AG04450 (cell line): Measurements from ENCODE around the gene ZBTB12. TPM values are rescaled to one million over a fixed set of nuclear protein-coding genes. Genes with fewer than 3 reads are reported as not detected.

Experiments
- CTCF ChIA-PET: fragments of 300-600, 350-600 bp; formaldehyde crosslinking; extraction: SDS; loops from one replicate; lab custom pipeline; 2022; ENCODE audit warnings: antibody characterized with exemption, inconsistent platforms; lab: Charles Lee
- POLR2A ChIA-PET: fragments of 350-600 bp; formaldehyde crosslinking; extraction: SDS; loops from one replicate; lab custom pipeline; 2021; ENCODE audit warnings: antibody characterized with exemption, inconsistent platforms; lab: Yijun Ruan, JAX
- DNase-seq: peaks from one replicate; pipeline ENCODE4 v3.0.0-alpha.2; 2011; ENCODE audit warnings: low read depth, low spot score
- H3K27ac ChIP-seq: one replicate; pipeline ENCODE4 v1.5.1; 2012; ENCODE audit warnings: low read depth, low read length, control low read depth
- H3K27me3 ChIP-seq: one replicate; pipeline ENCODE4 v1.6.0; 2012; ENCODE audit warnings: low read length; ENCODE audit not compliant: control insufficient read depth, insufficient read depth
- H3K4me3 ChIP-seq: 2 replicates; pipeline ENCODE4 v1.5.1; 2011; ENCODE audit warnings: mild to moderate bottlenecking, low read depth, low read length, control low read depth
- H3K9me3 ChIP-seq: 2 replicates; pipeline ENCODE4 v1.5.1; 2012; ENCODE audit warnings: low read length; ENCODE audit not compliant: control insufficient read depth, insufficient read depth
- polyA plus RNA-seq: library from polyadenylated mRNA; depleted of rRNA; stranded (reverse); fragments of >200 nt; gene quantifications from 2 replicates; pipeline ENCODE4 v1.2.3, GENCODE V29; 2011
- TF ChIP-seq, protein P1 (sequence below): IDR thresholded peaks from 2 replicates; pipeline ENCODE4 v1.5.1; 2011; ENCODE audit warnings: low read depth, low read length, control low read depth, inconsistent platforms

ZBTB12 gene
- polyA plus RNA-seq, 1 experiment, result 2.4 TPM

GRCh38 chr6:31899882-31900722 is 1.8 kb downstream of the ZBTB12 start:
- ChIA-PET CTCF (no interaction called here), POLR2A (no interaction called here)
- Histone ChIP-seq H3K9me3 (no peaks in the 10 kb centered on the region; the same call in 1 of the 2 replicates), H3K27ac (no peak overlapping the region), H3K4me3 (no peak overlapping the region), H3K27me3 (no peaks in the 10 kb centered on the region)
- TF ChIP-seq, protein P1, sequence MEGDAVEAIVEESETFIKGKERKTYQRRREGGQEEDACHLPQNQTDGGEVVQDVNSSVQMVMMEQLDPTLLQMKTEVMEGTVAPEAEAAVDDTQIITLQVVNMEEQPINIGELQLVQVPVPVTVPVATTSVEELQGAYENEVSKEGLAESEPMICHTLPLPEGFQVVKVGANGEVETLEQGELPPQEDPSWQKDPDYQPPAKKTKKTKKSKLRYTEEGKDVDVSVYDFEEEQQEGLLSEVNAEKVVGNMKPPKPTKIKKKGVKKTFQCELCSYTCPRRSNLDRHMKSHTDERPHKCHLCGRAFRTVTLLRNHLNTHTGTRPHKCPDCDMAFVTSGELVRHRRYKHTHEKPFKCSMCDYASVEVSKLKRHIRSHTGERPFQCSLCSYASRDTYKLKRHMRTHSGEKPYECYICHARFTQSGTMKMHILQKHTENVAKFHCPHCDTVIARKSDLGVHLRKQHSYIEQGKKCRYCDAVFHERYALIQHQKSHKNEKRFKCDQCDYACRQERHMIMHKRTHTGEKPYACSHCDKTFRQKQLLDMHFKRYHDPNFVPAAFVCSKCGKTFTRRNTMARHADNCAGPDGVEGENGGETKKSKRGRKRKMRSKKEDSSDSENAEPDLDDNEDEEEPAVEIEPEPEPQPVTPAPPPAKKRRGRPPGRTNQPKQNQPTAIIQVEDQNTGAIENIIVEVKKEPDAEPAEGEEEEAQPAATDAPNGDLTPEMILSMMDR, result no peak
- DNase-seq, result no peak

GRCh38 chr6:31899215-31899614 is 2.7 kb downstream of the ZBTB12 start:
- Histone ChIP-seq H3K9me3 (no peaks in the 10 kb centered on the region; the same call in 1 of the 2 replicates), H3K4me3 (no peak overlapping the region), H3K27ac (no peak overlapping the region), H3K27me3 (no peaks in the 10 kb centered on the region)
- DNase-seq, result no peak
- ChIA-PET POLR2A (interaction anchor here (0.6 kb wide), 1 partner anchor 54 kb away, joined by 3 read pairs; no protein-coding TSS in a partner anchor), CTCF (interaction anchor here (0.7 to 4.0 kb wide), 3 partner anchors 11 to 60 kb away, joined by 4 to 44 read pairs (median 8); partner anchors contain the start of gene SKIC2)
- TF ChIP-seq, protein P1, result no peak

DNA sequence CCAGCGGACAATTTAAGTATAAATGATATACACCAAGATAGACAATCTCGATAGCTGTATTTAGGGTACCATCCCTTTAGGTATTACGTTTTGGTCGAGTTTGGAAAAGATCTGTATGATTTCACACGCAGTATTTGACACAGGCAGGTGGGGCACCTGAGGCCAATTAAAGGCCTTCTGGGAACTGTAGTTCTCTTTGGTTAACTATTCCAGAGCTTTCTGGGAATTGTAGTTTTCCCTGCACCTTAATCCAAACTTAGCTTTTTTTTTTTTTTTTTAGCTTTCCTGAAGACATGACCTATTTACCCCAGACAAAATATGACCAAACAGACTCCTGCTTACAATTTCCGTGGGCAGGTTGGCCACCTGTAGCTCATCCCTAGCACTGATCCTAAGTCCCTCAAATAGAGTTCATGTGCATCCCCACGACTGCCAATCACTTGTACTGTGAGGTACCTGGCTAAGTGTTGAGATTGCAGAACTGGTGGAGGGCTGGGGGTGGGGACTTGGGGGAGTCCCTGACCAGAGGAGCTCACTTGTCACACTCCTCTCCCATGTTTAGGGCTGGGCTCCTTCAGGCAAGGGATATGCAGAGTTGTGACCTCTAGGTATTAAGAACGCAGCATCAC is 3.4 kb downstream of the ZBTB12 start:
- no peaks in the 10 kb centered on the region; the same call in 1 of the 2 replicates for H3K9me3 ChIP-seq
- ChIA-PET POLR2A (interaction anchor here (0.6 to 1.3 kb wide), 5 partner anchors 47 to 1072 kb away, joined by 3 to 5 read pairs (median 3); partner anchors contain the start of genes CFB and DXO), CTCF (interaction anchor here (0.7 to 4.0 kb wide), 5 partner anchors 10 to 1517 kb away, joined by 3 to 44 read pairs (median 5); partner anchors contain the start of gene SKIC2)
- TF ChIP-seq, protein P1, result no peak
- no peak for DNase-seq
- H3K4me3 ChIP-seq, result peak overlapping the region; percentile 96
- H3K27ac ChIP-seq, result no peak overlapping the region
- H3K27me3 ChIP-seq, result no peaks in the 10 kb centered on the region

DNA sequence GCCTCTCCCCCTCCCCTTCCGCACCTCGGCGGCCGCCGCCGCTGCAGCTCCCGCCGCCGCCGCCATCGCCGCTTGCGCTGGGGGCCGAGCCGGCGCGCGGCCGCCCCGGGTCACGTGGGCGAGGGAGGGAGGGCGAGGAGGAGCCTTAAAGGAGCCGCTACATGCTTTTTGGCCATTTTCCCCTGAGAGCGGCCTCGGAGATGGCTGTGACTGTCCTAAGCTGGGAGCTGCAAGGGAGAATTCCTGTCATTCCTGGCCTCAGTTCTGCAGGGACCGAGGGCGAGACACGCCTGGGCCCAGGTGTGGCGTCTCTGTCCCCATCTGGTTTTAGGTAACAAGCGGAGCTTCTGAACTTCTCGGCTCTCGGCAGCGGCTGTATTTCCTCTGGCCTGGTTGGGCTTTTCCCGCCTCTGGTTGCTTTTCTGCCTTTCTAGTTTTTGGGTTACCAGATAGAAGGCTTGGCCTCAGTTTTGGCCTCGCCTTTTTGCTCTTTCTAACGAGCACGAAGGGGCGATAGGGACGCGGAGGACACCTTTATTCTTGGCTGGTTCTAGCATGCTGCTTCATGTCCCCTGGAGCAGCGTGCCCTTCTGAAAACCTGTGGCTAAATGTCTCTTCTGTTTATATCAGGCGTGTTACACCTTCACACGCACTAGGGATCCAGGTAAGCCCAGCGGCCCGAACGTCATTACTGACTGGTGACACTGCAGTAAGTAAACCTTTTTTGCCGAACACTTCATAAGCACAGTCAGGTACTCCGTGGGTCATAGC is 4.1 kb downstream of the ZBTB12 start, which contains the start of gene EHMT2:
TSS of gene EHMT2 (minus strand) at position 87 of the 771 bp plus-strand sequence. CDS start at position 66, 21 bp downstream.
- TF ChIP-seq, protein P1, result no peak
- no peaks in the 10 kb centered on the region; the same call in 1 of the 2 replicates for H3K9me3 ChIP-seq
- peak within 1 kb of the TSS; percentile 11 for H3K27ac ChIP-seq
- peak within 1 kb of the TSS; percentile 96 for H3K4me3 ChIP-seq
- CTCF ChIA-PET, result interaction anchor here (0.7 to 4.0 kb wide), 5 partner anchors 9 to 352 kb away, joined by 3 to 44 read pairs (median 3); partner anchors contain the start of genes ATP6V1G2 and LSM2
- no peak for DNase-seq
- H3K27me3 ChIP-seq, result no peaks in the 10 kb centered on the region
- POLR2A ChIA-PET, result interaction anchor here (0.6 to 1.7 kb wide), 8 partner anchors 48 to 1074 kb away, joined by 3 to 9 read pairs (median 3); partner anchors contain the start of genes CFB, CLIC1 and DXO
